Activated CD8-positive, alpha-beta T cell treated with anti-CD3 and anti-CD28 coated beads for 36 hours (primary cell): ENCODE measurements around the gene ARFIP1. TPM values are rescaled to one million over a fixed set of nuclear protein-coding genes. Genes with fewer than 3 reads are reported as not detected.
A peak's percentile ranks its signal among the peaks of the same experiment; 100 is the strongest.
"Not testable (repeated sequence)": the region's sequence is repeated elsewhere in the genome, so short reads cannot be mapped to it uniquely, and the experiment has no call there.

ENCODE experiments used
- ATAC-seq: fragments of 200-7000 bp; cut with Tn5 transposase; one replicate; pipeline ENCODE4 v1.10.0; 2021; ENCODE audit warnings: mild to moderate bottlenecking, moderate library complexity
- CTCF ChIA-PET: fragments of 350-600 bp; sonication (Branson Sonifier 250); formaldehyde crosslinking; loops from one replicate; lab custom pipeline; 2021; ENCODE audit warnings: antibody characterized with exemption; lab: Charles Lee
- POLR2A ChIA-PET: fragments of 350-600 bp; sonication (Branson Sonifier 250); formaldehyde crosslinking; loops from one replicate; lab custom pipeline; 2021; ENCODE audit warnings: antibody characterized with exemption; lab: Charles Lee
- DNase-seq: peaks from one replicate; pipeline ENCODE4 v3.0.0-alpha.2; 2020
- H3K27ac Mint-ChIP-seq: one replicate; pipeline ENCODE4 v1.8.0; 2021; ENCODE audit warnings: mild to moderate bottlenecking, mixed read lengths
- H3K27me3 Mint-ChIP-seq: one replicate; pipeline ENCODE4 v1.8.0; 2021; ENCODE audit warnings: mixed read lengths
- H3K36me3 Mint-ChIP-seq: one replicate; pipeline ENCODE4 v1.8.0; 2021; ENCODE audit warnings: low read depth, mixed read lengths
- H3K4me1 Mint-ChIP-seq: one replicate; pipeline ENCODE4 v1.8.0; 2021; ENCODE audit warnings: low read depth, mixed read lengths
- H3K4me3 Mint-ChIP-seq: one replicate; pipeline ENCODE4 v1.8.0; 2021; ENCODE audit warnings: mild to moderate bottlenecking, moderate library complexity, mixed read lengths
- H3K9me3 Mint-ChIP-seq: one replicate; pipeline ENCODE4 v1.8.0; 2021; ENCODE audit warnings: mixed read lengths
- CTCF ChIP-seq: fragments of 200-600 bp; IDR thresholded peaks from one replicate; pipeline ENCODE4 v1.8.0; 2022; ENCODE audit warnings: antibody characterized with exemption, mild to moderate bottlenecking
- intact Hi-C: fragments of 100-400 bp; cut with micrococcal nuclease; formaldehyde crosslinking; loops from one replicate; pipeline ENCODE4 v1.10.0; 2022
- total RNA-seq, 2 experiments: library from RNA; stranded (reverse); gene quantifications; one replicate each; pipeline ENCODE4 v1.2.3, GENCODE V29; 2021

The ARFIP1 gene
- total RNA-seq, 2 experiments from 2014 or later, result 7.2 to 8.9 TPM

DNA sequence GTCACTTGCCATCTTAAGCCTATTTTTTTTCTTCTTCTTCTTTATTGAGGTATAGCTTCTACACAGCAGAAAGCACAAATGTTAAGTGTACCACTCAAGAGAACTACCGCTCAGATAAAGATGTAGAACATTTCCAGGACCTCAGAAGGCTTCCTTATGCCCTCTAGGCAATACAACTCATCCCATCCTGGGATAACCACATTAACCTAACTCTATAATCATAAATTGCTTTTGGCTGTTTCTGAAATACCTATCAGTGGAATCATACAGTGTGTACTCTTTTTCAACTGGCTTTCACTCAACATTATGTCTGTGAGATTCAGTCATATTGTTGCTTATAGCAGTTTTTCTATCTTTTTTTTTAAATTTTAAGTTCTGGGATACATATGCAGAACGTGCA, 51.7 kb downstream of the ARFIP1 start:
- CTCF ChIA-PET, result no interaction called here
- ATAC-seq, result no peak

GRCh38 chr4:152836936-152837335, 57.2 kb downstream of the ARFIP1 start:
- Mint-ChIP-seq H3K36me3 (peaks cover 62% of the 10 kb centered on the region), H3K4me3 (no peak overlapping the region), H3K27ac (no peak overlapping the region), H3K9me3 (peaks cover 22% of the 10 kb centered on the region), H3K4me1 (peaks cover 32% of the 10 kb centered on the region), H3K27me3 (no peaks in the 10 kb centered on the region)
- ChIA-PET CTCF (no interaction called here), POLR2A (no interaction called here)
- intact Hi-C loops, result no loop called here
- TF ChIP-seq CTCF, result no peak
- ATAC-seq, result no peak
- DNase-seq, result no peak

More for the DNA sequence above, 51.7 kb downstream of the ARFIP1 start:
- H3K27me3 Mint-ChIP-seq, result no peaks in the 10 kb centered on the region
- intact Hi-C loops, result no loop called here
- no peak overlapping the region for H3K27ac Mint-ChIP-seq
- H3K4me3 Mint-ChIP-seq, result no peak overlapping the region
- H3K4me1 Mint-ChIP-seq, result no peaks in the 10 kb centered on the region
- H3K36me3 Mint-ChIP-seq, result peaks cover 51% of the 10 kb centered on the region
- POLR2A ChIA-PET, result no interaction called here
- no peak for TF ChIP-seq CTCF
- peaks cover 11% of the 10 kb centered on the region for H3K9me3 Mint-ChIP-seq
- DNase-seq, result no peak

DNA sequence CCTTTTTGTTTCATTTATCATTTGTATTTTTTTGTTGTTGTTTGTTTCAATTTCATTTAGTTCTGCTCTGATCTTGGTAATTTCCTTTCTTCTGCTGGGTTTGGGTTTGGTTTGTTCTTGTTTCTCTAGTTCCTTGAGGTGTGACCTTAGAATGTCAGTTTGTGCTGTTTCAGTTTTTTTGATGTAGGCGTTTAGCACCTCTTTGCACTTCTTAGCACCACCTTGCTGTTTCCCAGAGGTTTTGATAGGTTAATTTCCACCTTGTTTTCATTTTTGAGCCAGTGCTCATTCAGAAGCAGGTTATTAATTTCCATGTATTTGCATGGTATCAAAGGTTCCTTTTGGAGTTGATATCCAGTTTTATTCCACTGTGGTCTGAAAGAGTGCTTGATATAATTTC, 60.0 kb downstream of the ARFIP1 start:
- peak; percentile 74 for ATAC-seq

DNA sequence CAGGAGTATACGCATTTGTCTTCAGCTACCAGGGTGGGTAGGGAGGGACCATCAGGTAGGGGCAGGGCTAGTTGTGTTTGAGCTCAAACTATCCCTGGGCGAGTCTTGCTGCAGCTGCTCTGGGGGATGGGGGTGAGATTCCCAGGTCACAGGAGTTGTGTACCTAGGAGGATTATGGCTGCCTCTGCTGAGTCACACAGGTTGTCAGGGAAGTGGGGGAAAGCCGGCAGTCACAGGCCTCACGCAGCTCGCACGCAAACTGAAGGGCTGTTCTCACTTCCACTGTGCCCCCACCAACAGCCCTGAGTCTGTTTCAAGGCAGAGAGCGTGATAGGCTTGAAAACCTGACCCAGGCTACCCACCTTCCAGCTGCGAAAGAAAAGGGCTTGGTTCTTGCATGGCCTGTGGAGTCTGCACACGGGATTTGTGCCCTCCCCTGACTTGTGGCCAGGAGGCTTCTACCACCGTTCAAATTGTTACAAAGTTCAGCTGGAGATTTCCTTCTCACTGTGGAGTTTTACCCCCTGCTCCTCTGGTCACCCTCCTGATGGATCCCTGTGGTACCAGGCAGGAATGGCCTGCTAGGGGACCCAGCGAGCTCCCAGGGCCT, 63.8 kb downstream of the ARFIP1 start:
- intact Hi-C loops, result no loop called here
- CTCF ChIA-PET, result interaction anchor here (0.9 to 2.0 kb wide), 3 partner anchors 9 to 285 kb away, joined by 3 to 6 read pairs (median 4); no protein-coding TSS in a partner anchor
- H3K27me3 Mint-ChIP-seq, result no peaks in the 10 kb centered on the region
- peaks cover 17% of the 10 kb centered on the region for H3K9me3 Mint-ChIP-seq
- DNase-seq (no peak), ATAC-seq (no peak)
- no peak overlapping the region for H3K27ac Mint-ChIP-seq
- peaks cover 25% of the 10 kb centered on the region for H3K36me3 Mint-ChIP-seq
- no peak for TF ChIP-seq CTCF
- H3K4me3 Mint-ChIP-seq, result no peak overlapping the region
- peaks cover 20% of the 10 kb centered on the region for H3K4me1 Mint-ChIP-seq
- POLR2A ChIA-PET, result no interaction called here

More for the DNA sequence above, 60.0 kb downstream of the ARFIP1 start:
- ChIA-PET POLR2A (interaction anchor here (0.8 kb wide), 1 partner anchor 275 kb away, joined by 3 read pairs; no protein-coding TSS in a partner anchor), CTCF (interaction anchor here (1.1 kb wide), 1 partner anchor 245 kb away, joined by 4 read pairs; no protein-coding TSS in a partner anchor)
- H3K27me3 Mint-ChIP-seq, H3K4me3 Mint-ChIP-seq, DNase-seq, intact Hi-C loops: not testable (repeated sequence)
- Mint-ChIP-seq H3K36me3 (peaks cover 47% of the 10 kb centered on the region), H3K4me1 (peaks cover 32% of the 10 kb centered on the region), H3K27ac (peak overlapping the region; percentile 82), H3K9me3 (peaks cover 20% of the 10 kb centered on the region)

- Mint-ChIP-seq H3K9me3 (peaks cover 6% of the 10 kb centered on the region), H3K4me3 (no peak overlapping the region), H3K27ac (no peak overlapping the region), H3K27me3 (no peaks in the 10 kb centered on the region), H3K4me1 (peaks cover 19% of the 10 kb centered on the region), H3K36me3 (peaks cover 6% of the 10 kb centered on the region)
- CTCF ChIA-PET, result interaction anchor here (0.6 to 4.8 kb wide), 10 partner anchors 10 to 408 kb away, joined by 3 to 58 read pairs (median 3); partner anchors contain the start of gene TIGD4
- no peak for ATAC-seq
- no peak for TF ChIP-seq CTCF
- DNase-seq, result no peak
- POLR2A ChIA-PET, result no interaction called here
- intact Hi-C loops, result loop anchor here (2.0 to 5.0 kb wide), 2 partner anchors 235 to 270 kb away; no protein-coding TSS in a partner anchor
Measured at GRCh38 chr4:152847376-152847775, 67.6 kb downstream of the ARFIP1 start.
